Erythroblast (primary cell): ENCODE data around the gene DSCAML1.

Experiments
- GATA1 ChIP-seq: IDR thresholded peaks from 2 replicates; pipeline ENCODE4 v1.6.1; 2011; ENCODE audit warnings: low read depth, mild to moderate bottlenecking, control low read depth, low read length, moderate library complexity
- POLR2A ChIP-seq: IDR thresholded peaks from 2 replicates; pipeline ENCODE4 v1.6.1; 2011; ENCODE audit warnings: mild to moderate bottlenecking, low read length

DNA sequence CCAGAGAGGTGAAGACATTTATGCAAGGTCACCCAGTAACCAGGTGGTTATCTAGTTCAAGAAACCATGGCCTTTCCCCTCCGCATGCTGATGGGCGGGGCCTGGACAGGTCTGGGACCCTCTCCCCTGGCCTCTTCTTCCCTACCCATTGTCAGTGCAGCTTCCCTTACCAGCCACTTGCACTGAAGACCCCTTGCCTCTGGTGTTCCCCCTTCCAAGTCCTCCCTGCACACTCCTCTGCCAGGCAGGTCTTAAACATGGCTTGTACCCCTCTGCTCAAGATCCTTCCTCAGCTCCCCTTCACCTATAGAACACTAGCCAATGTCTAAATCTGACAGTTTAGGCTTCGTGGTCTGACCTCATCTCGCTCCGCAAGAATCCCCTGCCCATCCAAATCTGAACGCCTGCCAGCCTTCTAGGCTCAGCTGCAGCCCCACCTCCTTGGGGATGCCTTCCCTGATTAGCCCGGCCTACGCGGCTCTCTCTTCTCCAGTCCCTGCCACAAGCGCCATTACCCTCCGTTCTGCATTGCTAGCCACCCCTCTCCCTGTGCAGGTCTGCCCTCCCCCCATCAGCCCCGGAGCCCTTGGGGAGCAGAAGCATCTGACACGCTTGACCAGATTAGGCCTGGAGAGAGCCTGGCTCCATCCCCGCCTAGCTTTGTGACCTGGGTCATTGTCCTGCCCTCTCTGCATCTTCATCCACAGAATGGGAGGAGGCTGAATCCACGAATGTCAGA lies 213.8 kb downstream of the DSCAML1 start:
- TF ChIP-seq POLR2A (no peak), GATA1 (no peak)
